Astrocyte of the hippocampus (primary cell): Measurements from ENCODE around the gene SMU1.

Experiments used
- DNase-seq: peaks from one replicate; pipeline ENCODE4 v3.0.0; 2011; ENCODE audit warnings: low read depth, low spot score

Gene SMU1

DNA sequence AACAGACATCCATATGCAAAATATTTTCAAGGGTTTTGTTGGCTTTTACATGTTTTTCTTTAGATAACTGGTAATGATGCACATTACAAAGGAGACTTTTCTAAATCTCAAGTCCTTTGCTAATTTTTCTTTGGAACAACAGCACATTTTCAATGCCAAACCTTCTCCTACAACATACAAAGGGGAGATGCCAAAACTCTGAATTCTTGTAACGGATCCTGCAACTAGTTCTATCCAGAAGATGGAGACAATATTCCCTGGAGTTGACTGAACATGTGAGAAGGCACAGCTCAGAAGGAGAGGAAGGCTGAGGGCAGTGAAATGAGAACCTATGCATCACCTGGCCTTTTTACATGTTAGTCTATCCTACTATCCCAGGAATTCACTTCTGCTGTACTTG, 30.4 kb downstream of the SMU1 start:
- DNase-seq, result no peak

DNA sequence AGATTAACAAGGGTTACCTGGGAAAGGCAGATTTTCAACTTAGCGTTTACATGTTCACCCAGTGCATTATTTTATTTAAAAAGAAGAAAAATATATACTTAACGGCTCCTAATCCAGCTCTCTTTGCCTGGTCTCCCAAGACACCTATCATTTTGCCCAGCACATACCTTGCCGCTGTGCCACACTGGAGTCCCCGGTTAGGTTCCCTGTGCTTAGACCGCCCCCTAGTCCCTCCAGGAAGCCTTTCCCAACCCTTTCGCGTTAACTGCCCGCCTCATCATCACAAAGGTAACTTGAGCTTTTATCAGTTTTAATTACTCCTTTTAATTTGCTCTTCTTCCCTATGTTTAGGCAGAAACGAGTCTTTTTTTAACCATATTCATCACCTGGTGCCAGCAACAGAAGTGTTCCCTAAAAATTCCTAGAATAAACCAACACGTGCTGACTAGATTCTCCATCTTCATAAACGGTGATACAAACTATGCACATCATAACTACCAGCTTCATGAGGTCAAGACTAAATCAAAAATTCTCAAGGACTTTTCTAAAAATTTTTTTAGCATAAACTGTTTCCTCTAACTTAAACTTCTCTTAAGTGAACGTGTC, 31.7 kb downstream of the SMU1 start:
- DNase-seq, result peak; percentile 39

DNA sequence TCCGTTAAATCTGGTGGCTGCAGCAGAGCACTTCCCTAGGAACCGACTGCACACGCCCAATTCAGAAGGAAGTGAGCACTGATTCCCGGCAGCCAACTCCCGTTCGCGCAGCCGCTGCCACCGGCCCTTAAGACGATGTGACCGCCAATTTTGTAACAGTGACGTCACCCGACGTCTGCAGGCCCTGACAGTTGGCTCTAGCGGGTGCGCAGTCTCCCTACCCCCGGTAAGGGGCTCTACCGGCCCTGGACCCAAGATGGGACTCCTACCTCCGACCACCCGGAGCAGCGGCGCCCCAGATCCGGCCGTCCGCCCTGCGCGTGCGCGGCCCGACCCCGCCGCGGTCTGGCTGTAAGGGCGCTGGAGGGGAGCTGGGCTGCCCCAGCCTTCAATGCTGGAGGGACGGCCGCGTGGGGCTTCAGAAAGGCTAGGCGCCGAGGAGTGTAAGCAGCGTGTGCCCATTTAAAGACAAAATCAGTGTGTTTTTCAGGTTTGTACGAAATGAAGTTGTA, 32.3 kb downstream of the SMU1 start:
- DNase-seq, result peak; percentile 95

DNA sequence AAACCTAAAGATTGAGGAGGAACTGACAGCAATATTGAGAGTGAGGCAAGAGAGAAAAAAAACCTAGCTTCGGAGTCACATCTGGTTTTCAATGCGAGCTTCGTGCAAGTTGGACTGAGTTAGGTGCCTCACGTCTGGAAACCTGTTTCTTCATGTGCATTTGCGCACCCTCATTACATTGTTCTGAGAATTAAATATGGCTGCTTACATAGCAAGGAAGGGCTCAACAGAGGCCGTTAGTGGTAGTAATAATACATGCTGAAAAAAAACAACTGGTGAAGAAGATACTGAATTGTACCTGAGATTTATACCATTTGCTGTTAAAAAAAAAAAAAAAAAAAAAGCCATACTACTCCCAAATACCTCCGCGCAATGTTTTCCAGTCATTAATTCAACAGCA, 32.8 kb downstream of the SMU1 start:
- DNase-seq, result peak; percentile 5

DNA sequence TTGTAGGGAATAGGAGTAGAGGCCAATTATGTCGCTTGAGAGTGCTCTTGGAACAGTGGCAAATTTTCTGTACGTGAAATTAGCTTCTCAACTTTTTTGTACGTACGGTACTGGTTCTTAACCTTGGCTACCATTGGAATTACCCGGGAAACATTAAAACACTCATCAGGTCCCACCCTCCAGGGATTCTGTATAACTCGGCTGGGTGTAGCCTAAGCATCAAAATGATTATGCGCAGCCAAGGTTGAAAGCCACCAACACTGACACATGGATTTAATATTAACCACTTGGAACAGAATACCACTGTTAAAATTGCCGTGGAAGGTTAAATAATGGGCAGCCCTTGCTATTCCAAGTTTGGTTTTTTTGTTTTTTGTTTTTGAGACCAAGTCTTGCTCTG, 34.0 kb downstream of the SMU1 start:
- no peak for DNase-seq

DNA sequence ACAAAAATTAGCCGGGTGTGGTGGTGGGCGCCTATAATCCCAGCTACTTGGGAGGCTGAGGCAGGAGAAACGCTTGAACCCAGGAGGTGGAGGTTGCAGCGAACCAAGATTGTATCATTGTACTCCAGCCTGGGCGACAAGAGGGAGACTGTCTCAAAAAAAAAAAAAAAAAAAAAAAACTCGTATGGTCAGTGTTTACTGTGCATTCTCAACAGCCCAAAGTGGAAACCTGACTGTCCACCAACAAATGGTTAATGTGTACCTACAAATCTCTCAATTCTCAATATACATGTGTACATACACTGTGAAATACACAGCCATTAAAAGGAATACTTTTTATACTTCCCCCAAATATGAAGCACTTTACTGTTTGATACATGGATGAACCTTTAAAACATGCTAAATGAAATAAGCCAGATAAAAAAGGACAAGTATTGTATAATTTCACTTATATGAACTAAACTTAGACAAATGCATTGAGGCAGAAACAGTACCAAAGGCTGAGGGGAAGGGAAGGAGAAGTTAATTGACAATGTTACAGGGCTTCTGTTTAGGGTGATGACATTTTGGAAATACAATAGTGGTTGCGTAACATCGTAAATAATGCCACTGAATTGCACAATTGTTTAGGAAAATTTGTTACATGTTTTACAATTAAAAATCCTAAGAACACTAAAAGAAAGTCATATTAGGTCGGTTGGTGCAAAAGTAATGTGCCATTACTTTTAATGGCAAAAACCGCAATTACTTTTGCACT, 34.9 kb downstream of the SMU1 start:
- DNase-seq, result no peak

DNA sequence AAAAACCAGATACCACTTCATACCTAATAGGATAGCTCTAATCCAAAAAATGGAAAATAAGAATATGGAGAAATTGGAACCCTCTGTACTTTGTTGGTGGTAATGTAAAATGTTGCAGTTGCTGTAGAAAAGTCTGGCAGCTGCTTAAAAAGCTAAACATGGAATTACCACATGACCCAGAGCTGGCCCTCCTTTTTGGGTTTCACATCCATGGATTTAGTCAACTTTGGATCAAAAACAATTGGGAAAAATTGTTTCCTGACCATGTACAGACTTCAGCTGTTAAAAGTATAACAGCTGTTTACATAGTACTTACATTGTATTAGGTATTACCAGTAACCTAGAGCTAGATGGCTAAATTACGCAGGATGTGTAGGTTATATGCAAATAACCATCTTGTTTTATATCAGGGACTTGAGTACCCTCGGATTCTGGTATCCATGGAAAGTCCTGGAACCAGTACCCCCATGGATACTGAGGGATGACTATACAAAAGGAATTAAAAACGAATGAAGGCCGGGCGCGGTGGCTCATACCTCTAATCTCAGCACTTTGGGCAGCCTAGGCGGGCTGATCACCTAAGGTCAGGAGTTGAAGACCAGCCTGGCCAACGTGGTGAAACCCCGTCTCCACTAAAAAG, 35.6 kb downstream of the SMU1 start:
- no peak for DNase-seq

DNA sequence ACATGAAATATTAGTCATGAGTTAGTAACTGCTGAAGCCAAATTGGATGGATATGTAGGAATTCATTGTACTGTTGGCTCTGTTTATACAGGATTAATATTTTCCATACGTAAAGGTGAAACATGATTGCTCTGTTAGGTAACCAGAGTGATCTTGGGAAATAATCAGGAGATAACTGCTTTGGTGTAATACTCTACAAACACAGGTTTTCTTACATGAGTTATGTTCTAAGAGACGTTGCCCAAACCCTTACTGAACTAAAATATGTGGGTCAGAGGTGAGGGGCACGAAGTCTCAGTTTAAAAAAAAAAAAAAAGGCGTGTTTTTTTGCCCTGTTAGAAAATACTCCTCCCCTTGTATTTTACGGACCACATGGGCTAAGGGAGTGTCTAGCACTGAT, 43.6 kb downstream of the SMU1 start:
- DNase-seq, result no peak

DNA sequence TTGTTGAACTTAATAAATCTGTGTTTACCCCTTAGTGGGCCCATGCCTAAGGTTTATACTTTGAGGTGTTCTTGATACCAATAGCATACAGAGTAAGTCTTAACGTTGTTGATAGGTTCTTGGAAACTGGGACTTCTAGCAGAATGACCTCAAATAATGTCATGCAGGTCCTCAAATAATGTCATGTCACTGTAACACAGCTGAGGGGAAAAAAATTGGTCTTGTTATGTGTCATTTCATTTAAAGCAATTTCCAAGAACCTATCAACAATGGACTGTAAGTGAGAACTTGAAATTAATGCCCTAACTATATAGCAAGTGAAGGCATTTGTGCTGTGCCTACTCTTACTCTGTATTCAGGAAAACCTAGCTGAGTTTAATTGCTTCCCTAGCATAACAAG, 44.2 kb downstream of the SMU1 start:
- no peak for DNase-seq

DNA sequence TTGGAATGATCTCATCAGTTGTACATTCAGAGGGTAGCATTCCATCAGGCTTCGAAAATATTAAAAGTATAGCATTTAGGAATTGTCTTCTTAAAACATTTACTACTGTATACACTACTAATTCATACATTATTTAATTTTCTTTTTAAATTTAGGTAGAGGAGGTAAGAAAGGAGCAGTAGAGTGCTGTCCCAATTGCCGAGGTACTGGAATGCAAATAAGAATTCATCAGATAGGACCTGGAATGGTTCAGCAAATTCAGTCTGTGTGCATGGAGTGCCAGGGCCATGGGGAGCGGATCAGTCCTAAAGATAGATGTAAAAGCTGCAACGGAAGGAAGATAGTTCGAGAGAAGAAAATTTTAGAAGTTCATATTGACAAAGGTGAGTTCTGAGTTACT, 46.2 kb downstream of the SMU1 start:
- no peak for DNase-seq

DNA sequence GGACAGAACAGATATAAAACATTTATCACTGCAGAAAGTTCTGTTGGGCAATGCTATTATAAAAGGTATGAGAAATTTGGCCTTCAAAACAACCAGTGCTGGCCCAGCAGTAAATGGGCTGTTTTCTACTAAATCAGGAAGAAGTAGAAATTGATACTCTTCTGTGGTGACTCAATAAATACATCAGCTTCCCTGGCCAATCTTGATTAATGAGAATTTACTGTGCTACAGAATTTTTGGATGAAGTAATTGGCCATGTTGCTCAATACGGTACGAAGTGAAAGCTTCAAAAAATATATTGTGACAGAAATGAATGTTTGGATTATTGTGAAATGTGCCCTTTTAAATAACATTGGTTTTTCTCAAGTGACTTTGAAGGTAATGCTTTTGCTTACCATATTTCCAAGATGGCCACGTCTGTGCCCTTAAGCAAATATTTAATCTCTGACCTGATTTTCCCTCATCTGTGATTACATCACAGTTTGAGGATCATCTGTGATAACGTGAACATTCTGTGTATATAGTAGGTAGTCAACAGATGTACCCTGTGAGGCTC, 47.2 kb downstream of the SMU1 start:
- DNase-seq, result no peak

DNA sequence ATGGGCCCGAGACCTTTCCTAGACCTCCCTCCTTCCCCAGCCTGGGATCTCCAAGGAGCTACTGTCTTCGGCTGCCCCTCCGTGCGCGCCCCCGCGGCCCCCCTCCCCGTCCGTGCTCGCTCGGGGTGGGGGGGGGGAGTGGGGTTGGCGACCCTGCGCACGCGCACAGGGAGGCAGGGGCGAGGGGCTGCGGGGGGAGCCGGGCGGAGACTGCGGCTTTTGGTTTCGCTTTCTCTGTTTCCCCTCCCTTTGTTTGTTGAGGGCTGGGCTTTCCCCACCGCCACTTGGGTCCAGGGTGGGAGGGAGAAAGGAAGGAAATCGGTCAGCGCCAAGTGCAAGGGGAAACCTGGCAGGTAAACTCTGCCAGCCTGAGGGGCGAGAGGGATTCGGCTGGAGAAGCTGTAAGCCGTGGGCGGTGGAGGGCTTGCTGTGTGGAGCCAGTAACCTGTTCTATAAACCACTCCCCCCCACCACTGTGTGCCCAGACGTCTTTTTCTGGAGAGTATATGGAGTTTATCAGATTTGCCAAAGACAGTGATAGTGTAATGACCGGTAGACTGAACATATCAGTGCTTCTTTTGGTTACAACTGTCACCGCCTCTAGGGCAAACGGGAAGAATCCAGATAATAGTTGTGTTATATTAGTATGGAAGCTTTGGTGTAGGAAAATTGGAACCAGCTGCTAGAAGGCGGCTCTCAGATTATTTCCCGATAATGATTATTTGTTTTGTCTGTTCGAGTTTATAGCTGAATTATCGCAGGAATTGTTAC, 50.7 kb downstream of the SMU1 start:
- DNase-seq, result peak; percentile 86

DNA sequence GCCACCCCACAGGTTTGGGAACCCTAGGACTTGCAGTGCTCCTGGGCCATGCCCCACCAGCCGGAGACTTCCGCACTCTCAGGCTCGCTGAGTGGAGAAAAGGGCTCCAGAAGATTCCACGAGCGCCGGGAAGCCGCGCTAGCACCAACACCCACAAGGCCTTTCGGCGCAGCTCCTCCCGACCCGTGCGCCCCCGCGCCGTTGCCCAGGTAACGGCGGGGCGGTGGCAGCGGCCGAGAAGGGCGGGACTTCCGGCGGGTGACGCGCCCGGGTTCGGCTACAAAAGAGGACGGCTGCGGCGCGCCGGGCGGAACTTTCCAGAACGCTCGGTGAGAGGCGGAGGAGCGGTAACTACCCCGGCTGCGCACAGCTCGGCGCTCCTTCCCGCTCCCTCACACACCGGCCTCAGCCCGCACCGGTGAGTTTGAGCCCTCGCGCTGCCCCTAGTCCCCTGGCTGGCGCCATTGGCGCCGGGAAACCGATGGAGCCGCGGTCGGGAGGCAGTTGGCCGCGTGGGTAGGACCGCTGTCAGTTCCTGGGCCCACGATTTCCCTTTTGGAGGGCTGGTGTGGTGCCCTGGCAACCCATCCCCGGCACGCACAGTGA, 51.4 kb downstream of the SMU1 start, which contains the start of gene DNAJA1:
DNAJA1 (plus strand) TSS at position 308 of the 606 bp plus-strand sequence. CDS start 1,212 bp downstream, outside the sequence.
- peak; percentile 98 for DNase-seq

DNA sequence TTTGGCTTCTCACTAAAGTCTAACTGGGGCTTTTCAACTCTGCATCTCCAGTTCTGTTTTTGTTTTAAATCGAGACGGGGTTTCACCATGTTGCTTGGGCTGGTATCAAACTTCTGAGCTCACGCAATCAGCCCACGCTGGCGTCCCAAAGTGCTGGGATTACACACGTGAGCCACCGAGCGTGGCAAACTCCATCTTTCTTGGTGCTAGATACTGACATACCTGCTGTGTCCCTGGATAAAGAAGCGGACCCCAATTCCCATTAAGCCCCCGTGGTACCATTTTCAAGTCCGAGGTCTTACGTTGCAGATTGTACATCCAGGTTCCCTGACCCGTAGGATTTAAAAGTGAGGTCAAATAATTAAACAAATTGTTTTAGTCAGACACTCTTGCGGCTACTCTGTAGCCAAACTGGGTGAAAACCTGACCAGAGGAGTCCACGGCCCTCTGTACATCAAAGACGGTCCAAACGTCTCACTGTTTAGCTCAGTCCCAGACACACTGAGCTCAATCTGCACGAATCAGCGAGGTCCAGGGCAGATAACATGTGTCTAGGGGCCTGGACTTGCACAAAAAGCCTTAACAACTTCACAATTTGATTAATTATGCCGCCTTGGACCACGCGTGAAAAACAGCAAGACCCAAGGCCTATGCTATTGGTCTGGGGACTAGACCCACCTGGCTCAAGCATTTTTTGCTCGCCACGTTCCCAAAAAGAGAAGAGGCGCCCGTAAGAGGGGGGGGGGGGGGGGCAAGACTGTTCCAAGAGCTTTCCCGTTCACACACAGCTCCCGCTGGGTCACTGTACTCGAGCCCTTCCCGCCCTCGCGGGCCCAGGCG, 52.1 kb downstream of the SMU1 start:
- no peak for DNase-seq

DNA sequence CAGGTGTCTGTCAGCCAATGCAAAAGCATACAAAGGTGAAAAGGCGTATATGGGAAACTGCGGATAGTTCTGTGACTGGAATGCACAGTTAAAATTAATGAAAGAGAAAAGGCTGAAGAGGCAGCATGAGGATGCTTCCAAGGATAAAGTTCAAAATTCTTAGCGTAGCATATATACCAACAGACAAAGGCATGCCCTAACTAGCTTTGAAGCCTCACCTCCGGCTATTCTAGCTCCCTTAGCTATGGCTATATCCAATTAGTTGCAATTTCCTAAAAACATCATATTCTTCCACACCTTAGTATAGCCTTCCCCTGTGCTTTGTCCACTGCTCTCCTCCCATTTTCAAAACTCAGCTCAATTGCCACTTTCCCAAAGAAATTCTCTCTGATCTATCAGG, 52.8 kb downstream of the SMU1 start:
- no peak for DNase-seq

DNA sequence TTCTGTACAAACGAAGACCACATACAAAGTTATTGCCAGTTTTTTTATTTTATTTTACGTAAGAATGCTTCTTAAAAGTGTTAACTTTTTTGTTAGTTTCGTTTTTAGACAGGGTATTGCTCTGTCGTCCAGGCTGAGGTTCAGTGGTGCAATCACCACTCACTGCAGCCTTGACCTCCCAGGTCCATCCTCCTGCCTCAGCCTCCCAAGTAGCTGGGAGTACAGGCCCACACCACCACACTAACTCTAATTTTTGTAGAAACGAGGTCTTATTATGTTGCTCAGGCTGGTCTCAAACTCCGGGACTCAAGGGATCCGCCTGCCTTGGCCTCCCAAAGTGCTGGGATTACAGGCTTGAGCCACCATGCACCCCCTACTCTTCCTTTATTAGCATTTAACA, 53.7 kb downstream of the SMU1 start:
- no peak for DNase-seq

DNA sequence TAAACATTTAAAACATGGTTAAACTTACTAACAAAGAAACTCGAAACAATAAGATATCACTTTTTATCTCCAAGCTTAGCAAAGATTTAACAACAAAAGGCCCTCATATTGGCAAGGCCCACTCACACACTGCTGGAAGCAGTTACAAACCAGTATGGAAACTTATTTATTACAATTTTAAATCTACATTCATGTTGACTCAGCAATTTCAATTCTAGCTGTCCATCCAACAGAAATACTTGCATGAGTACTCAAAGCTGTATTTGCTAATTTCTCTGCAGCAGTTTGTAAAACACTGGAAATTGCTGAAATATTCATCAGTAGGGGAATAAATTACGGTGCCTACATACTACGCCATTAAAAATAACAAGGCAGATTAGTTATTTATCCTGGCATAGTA, 54.2 kb downstream of the SMU1 start:
- no peak for DNase-seq

DNA sequence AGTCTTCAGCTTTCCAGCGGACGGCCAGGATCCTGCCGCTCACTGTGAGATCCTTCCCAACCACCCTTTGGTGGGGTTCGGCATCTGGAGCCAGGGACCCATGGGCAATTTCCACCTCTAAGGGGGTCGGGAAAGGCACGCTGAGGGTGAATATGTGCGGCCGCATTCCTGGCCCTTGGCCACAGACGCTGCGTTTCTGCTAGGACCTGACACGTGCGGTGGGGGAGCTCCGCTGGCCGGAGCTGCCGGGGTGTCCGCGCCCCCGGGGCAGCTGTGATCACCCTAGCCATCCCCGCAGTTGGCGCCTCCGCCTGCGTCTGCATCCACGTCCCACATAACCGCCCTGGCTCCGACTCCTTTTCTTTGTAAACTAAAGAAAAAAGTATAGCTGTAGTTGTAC, 56.7 kb downstream of the SMU1 start:
- no peak for DNase-seq

DNA sequence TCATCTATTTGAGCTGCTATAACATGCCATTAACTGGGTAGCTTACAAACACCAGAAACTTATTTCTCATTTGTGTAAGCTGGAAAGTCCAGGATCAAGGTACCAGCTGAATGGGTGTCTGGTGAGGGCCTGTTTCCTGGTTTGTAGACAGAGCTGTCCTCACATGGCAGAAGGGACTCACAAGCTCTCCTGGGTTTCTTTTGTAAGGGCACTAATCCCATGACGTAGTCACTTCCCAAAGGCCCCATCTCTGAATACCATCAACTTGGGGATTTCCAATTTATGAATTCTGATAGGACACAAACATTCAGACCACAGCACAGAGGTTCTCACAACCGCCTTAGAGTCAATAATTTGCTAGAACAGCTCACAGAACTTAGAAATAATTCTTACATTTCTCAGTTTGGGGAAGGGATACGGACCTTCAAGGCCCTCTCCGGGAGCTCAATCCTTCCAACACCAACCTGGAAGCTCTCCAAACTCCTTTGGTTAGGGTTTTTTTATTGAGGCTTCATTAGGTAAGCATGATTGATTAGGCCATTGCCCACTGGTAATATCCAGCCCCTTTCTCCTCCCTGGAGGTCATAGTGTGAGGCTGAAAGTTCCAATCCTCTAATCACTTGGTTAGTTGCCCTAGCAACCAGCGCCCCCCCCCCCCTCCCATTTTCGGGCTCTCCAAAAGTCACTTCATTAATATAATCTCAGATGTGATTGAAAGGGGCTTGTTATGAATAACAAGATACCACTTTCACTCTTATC, 59.0 kb downstream of the SMU1 start:
- DNase-seq, result peak; percentile 16

DNA sequence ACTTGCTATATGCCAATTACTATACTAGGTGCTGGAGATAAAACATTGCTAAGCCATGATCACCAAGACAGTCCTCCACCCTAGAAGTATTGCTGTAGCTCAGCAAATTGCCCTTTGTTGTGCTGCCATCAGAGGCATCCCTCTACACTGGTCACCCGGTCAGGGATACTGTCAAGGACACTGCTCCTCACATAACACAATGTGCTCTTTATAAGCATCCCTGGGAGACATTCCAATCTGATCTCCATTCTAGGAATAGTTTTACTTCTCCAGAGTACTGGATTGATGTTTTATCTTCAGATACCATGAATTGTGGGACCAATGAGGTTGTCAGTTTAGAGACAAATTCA, 61.8 kb downstream of the SMU1 start:
- DNase-seq, result no peak
